HG03095 (cell line): ENCODE data around the gene ADGRG4.
"Not testable (repeated sequence)": the region's sequence is repeated elsewhere in the genome, so short reads cannot be mapped to it uniquely, and the experiment has no call there.

Experiments used
- ATAC-seq: cut with Tn5 transposase; IDR thresholded peaks from one replicate; pipeline ENCODE4 v1.9.1; 2021; ENCODE audit warnings: moderate library complexity; ENCODE audit not compliant: unreplicated experiment

Gene ADGRG4

DNA sequence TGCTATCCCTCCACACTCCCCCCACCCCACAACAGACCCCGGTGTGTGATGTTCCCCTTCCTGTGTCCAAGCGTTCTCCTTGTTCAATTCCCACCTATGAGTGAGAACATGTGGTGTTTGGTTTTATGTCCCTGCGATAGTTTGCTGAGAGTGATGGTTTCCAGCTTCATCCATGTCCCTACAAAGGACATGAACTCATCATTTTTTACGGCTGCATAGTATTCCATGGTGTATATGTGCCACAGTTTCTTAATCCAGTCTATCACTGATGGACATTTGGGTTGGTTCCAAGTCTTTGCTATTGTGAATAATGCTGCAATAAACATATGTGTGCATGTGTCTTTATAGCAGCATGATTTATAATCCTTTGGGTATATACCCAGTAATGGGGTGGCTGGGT is at the start of gene ADGRG4:
Gene ADGRG4 (plus strand): TSS at position 243 of the 400 bp plus-strand sequence. CDS start 7,815 bp downstream, outside the sequence.
- ATAC-seq = not testable (repeated sequence)

DNA sequence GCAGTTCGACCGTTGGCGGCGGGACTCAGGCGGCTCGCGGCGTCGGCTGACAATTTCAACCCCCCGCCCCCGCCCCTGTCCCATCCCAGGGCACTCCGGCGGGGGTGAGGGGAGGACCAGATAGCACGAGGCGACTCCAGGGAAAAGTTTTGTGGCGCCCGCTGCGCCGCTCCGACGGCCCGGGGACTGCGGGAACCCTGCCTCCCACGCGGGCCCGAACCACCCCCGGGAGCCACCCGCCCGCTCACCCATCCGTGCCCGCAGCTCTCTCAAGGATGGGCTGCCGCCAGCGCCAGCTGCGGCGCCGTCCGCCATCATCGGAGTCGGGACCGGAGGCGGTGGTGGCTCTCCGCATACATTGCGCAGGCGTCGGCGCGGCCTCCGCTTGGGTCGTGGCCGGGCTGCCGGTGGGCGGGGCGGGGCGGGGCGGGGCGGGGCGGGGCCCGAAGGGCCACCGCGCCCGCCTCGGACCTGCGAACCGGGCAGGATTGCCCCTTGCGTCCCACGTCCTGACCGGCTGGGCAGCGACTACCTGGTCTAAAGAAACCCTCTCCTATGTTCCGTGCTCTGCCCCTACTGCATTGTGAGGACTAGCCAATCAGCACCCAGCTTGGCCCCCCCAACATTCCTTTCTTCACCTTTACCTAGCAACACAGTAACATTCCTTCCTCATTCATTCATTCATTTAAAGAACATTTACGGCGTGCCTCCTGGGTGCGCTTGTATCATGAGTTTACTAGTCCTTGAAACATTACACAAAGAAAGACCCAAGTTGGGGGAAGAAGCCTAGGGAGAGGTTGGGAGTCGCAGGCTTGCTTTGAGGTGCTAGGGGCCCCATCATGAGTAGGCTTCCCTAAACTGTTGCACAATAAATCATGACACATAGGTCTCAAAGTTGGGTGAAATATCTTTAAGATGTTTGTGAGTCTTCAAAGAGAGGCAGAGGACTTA is 49.4 kb upstream of the ADGRG4 start, which contains the start of gene MAP7D3:
Gene MAP7D3 (minus strand): TSS at position 360 of the 951 bp plus-strand sequence. CDS start 42 bp downstream, at position 318.
- peak; percentile 83 for ATAC-seq

GRCh38 chrX:136255541-136255940 is 45.2 kb upstream of the ADGRG4 start:
- ATAC-seq = no peak

GRCh38 chrX:136256026-136256425 is 44.7 kb upstream of the ADGRG4 start:
- ATAC-seq = no peak

- no peak for ATAC-seq
These were observed 41.8 kb upstream of the ADGRG4 start for GRCh38 chrX:136258951-136259350.

DNA sequence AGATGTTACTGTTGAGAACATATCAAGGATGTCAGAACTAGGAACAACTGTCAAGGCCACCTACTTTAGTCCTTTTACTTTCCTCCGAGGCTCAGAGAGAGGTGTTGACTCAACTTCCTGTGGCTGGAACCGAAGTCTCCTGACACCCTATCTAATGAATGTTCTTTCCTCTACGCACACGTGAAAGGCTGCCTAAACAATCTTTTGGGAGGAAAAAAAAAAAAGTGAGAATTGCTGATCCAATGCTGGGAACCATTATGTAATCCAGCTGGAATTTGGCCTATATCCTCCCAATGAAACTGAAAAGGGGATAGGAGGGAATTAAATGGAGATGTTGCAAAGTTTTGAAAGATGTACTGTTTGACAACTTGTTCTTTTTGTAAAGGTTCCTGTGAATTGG is 41.2 kb upstream of the ADGRG4 start:
- ATAC-seq = no peak

DNA sequence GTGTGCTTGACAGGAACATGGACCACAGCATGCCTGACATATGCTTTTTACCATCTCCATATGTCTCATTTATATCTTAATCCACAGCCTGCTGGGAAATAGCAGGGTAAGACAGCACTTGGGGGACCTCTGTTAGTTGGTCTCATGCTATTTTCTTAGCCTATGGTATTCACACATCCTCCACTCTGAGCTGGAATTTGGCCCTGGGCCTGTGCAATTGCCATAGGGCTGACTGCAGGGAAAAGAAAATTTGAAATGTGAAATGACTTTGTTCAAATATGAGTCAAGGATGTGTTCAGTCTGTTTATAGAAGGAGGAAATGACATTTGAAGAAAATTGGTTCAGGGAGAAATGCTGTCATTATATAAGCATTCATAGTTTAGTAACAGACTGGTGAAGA is 40.0 kb upstream of the ADGRG4 start:
- ATAC-seq = no peak

- no peak for ATAC-seq
These were observed 39.4 kb upstream of the ADGRG4 start for GRCh38 chrX:136261321-136261720.

DNA sequence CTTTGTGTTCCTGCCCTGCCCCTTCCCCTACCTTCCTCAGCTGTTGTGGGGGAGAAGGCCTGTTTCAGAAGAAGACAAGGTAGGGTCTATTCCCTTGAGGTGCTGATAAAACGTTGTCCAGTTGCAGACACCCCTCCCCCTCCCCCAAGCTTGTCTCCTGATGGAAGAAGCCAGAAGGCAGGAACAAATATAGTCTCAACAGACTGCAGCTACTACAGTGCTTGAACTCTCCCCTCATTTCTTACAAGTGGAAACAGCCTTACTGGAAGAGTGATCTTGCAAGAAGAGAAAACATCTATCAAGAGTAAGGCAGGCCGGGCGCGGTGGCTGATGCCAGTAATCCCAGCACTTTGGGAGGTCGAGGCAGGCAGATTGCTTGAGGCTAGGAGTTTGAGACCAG is 38.5 kb upstream of the ADGRG4 start:
- ATAC-seq = no peak

DNA sequence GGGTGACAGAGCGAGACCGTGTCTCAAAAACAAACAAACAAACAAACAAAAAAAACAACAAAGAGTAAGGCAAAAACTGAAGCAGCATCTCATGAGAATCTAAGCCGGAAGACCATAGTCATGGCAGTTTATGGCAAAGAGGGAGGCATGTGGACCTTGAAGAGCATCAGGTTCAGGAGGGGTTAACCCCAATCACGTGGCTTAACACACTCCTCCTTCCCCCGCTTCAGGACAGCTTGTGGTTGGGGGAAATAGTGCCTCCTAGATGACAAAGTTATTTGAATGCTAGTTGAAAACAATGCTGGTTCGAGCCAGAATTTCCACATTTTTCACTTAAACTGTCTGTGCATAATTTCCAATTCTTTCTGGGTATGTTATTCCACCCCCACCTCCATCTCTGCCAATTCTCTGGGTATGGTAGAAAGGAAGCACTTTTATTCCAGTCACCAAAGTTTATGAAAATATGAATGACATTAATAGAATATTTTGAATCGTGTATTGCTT is 37.9 kb upstream of the ADGRG4 start:
- ATAC-seq = no peak

DNA sequence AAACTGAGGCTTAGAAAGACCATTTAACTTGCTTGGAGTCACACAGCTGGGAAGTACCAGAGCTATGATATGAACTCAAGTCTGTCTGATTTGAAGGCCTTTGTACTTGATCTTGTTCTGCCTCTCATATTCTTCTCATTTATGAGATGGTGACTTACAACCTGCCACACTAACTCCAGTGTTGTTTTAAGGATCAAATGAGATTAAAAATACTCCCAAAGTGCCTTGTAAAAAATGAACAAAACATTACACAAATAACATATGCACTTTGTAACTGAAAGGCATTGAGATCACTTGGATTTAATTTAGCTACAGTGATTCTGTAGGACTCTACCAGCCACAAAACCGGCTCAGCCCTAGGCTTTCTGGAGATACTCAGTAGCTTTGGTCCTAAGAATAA is 33.9 kb upstream of the ADGRG4 start:
- no peak for ATAC-seq

DNA sequence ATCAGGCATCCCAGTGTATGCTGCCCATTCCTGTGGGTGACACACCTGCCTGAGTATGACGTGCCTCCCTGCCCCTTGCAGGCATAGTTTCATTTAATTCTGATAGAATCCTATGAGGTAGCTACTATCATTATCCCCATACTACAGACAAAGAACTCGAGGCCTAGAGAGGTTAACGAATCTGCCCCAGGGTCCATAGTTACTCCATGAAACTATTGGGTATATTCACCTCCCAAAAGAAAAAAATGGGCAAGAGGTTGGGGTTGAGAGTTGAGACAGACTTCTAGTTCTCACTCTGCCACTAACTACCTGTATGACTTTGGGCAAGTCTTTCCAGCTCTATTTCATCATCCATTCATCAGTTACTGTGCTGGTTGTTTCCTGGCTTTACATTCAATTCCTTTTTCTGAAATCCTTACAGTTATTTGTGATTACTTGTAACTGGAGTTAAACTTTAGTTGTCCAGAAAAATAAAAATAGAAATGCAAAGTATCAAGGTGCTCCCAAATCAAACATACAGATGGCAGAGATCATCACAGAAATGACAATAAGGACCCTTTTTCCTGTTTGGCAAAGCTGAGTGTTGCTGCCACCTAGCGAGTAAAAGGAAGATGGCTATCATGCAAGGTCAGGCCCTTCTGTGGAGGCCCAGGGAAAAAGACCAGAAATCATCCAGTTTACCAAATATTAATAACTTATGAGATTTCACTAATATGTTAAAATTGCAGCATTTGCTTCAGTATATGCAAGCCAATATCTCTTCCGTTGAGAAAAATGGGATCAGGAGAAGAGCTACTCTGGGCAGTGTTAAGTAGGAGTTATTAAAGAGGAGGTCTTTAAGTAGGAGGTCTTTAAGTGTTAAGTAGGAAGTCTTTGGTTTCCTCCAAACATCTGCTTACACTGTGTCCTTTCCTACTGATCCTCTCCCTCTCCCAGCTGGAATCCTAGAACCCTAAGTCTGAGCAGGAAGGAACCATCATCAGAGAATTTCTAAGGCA is 32.4 kb upstream of the ADGRG4 start:
- ATAC-seq = peak; percentile 50

- no peak for ATAC-seq
These were observed 30.8 kb upstream of the ADGRG4 start for GRCh38 chrX:136269921-136270320.

DNA sequence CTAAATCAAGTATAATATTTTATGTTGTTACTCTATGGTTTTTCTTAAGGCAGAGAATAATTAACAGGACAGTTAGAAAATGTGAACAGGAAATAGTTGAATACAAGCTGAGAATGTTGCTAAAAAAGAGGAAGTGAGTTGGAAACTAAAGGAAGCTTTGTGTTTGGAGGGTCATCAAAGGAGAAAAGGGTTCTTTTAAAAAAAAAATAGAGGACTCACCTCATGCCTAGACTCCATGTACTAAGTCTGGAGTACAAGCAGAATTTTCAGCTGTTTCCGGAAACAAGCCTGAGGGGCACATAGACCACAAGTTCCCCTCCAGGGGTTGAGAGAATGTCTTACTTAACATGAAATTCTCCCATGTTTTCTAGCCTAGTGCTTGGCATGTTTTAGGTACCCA is 29.5 kb upstream of the ADGRG4 start:
- peak; percentile 46 for ATAC-seq

DNA sequence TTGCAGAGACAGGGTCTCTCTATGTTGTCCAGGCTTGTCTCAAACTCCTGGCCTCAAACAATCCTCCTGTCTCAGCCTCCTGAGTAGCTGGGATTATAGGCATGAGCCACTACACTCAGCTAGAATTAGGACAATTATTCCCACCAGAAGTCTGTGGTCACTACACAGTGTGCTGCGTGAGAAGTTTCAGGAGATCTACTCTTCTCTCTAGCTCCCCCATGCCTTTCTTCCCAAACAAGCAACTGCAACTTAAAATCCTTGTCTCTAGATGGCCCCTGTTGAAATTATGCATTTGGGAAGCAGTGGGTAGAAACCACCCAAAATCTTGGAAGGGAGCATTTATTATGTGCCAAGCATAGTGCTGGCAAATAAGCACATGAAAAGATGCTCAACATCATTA is 28.4 kb upstream of the ADGRG4 start:
- ATAC-seq = no peak

GRCh38 chrX:136273986-136274385 is 26.8 kb upstream of the ADGRG4 start:
- ATAC-seq = no peak

DNA sequence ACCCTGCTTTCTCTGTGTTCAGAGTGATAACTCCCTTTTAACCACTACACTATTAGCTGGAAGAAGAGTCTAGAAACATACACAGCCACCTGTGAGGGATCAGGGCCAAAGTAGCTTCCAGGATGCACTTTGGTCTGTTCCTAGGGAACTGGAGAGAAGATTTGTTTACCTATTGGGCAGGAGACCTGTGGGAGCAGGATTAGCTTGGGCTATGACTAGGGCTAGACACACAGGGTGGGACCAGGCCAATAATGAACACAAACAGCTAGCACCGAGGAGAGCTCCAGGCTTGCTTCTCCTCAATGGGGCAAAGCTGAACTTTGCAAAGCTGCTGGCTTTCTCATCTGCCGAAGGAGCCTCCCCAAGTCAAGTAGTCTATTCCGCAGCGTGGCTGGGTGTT is 25.2 kb upstream of the ADGRG4 start:
- no peak for ATAC-seq

DNA sequence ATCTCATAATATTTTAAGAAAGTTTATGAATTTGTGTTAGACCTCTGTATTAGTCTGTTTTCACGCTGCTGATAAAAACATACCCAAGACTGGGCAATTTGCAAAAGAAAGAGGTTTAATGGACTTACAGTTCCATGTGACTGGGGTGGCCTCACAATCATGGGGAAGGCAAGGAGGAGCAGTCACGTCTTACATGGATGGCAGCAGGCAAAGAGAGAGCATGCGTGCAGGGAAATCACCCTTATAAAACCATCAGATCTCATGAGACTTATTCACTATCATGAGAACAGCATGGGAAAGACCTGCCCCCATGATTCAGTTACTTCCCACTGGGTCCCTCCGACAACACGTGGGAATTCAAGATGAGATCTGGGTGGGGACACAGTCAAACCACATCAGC is 14.4 kb upstream of the ADGRG4 start:
- ATAC-seq = not testable (repeated sequence)

- no peak for ATAC-seq
These were observed 8.9 kb upstream of the ADGRG4 start for GRCh38 chrX:136291824-136292223.

DNA sequence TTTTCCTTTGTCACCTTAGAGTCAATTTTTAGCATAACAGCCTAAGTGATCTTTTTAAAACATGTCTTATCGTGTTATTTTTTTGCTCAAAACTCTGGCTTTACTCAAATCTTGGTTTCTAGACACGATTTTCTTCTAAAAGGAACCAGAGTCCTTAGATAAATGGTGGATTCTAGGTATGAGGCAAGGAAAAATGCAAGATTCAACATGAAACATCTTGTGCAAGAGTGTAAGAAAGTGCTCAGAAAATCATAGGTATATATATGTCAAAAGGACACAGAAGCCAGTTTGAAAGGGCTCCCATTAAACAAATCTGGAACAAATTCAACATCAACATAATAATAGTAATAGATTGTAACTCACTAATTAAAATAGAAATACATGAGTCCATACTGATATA is 8.1 kb upstream of the ADGRG4 start:
- ATAC-seq = no peak

DNA sequence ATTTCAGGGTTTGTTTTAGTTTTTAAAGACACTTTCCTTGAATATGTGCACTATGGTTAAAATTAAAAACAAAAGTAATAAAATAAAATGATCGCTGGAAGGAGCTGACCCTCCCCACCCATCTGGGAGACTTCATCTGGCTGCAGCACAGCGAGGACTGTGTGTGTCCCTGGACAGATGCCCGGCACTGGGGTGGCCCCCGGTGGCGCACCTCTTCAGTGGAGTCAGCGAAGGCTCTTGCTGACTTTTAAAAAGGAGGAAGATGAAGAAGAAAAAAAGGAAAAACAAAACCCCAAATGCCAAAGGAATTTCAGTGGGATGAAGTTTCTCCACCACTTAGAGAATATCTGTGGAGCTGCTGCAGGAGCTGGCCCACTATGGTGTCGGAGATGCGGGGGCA is 5.4 kb upstream of the ADGRG4 start:
- ATAC-seq = no peak
